ENCODE results near the gene XYLT1. TPM values are rescaled to one million over a fixed set of nuclear protein-coding genes. Genes with fewer than 3 reads are reported as not detected.

XYLT1 gene
- total RNA-seq, 1 experiment from 2014 or later: 14.5 TPM

GRCh38 chr16:17357307-17358062, 113.3 kb downstream of the XYLT1 start:
- Histone ChIP-seq H3K23ac (ENCODE audit: insufficient read length, low read depth, low read length) (no peak overlapping the region), H3K56ac (ENCODE audit: insufficient read length, low read depth, low read length) (no peak overlapping the region), H3K27me3 (ENCODE audit: insufficient read depth, low read length) (no peaks in the 10 kb centered on the region), H3K9me3 (ENCODE audit: control insufficient read depth, low read depth, low read length) (no peaks in the 10 kb centered on the region), H4K91ac (ENCODE audit: insufficient read length, low read depth, low read length) (no peak overlapping the region), H2BK15ac (ENCODE audit: low read depth, low read length) (no peak overlapping the region), H2BK12ac (ENCODE audit: insufficient read length, low read depth, low read length) (no peak overlapping the region), H2BK120ac (ENCODE audit: low read depth, low read length, poor library complexity, severe bottlenecking) (no peak overlapping the region), H3K18ac (ENCODE audit: insufficient read length, low read depth, low read length) (no peak overlapping the region), H3K14ac (ENCODE audit: insufficient read depth, low read length) (no peak overlapping the region; the same call in 1 of the 2 replicates), H3K4ac (ENCODE audit: low read depth, low read length) (no peak overlapping the region), H3K23me2 (ENCODE audit: insufficient read length, low read depth, low read length, poor library complexity, severe bottlenecking) (no peaks in the 10 kb centered on the region), H3K27ac (ENCODE audit: insufficient read length, low read depth, low read length) (no peak overlapping the region), H4K20me1 (ENCODE audit: control insufficient read depth, insufficient read depth, insufficient read length) (no peaks in the 10 kb centered on the region), H2BK20ac (ENCODE audit: low read depth, low read length, poor library complexity, severe bottlenecking) (no peak overlapping the region), H4K8ac (replicated peaks; ENCODE audit: insufficient read length, low read depth, low read length) (no peak overlapping the region), H3K79me1 (ENCODE audit: insufficient read depth, low read depth, low read length, poor library complexity, severe bottlenecking) (no peaks in the 10 kb centered on the region), H3T11ph (ENCODE audit: low read length) (no peak overlapping the region), H2AK5ac (ENCODE audit: insufficient read length, low read length) (no peak overlapping the region), H4K5ac (ENCODE audit: insufficient read length, low read depth, low read length) (no peak overlapping the region), H3K4me2 (ENCODE audit: insufficient read depth, insufficient read length, low read length) (no peak overlapping the region), H2AFZ (ENCODE audit: low read length) (no peak overlapping the region), H2BK5ac (ENCODE audit: insufficient read length, low read length) (no peak overlapping the region), H3K79me2 (ENCODE audit: insufficient read depth, low read length) (no peaks in the 10 kb centered on the region), H3K4me1 (ENCODE audit: insufficient read depth, low read length) (peaks cover 3% of the 10 kb centered on the region; the same call in 1 of the 2 replicates), H3K9ac (ENCODE audit: extremely low read depth, insufficient read length, low read length) (no peak overlapping the region)
- Mint-ChIP-seq H3K9me3 (no peaks in the 10 kb centered on the region), H3K4me3 (no peak overlapping the region), H3K4me1 (peaks cover 17 to 38% of the 10 kb centered on the region in 2 experiments), H3K36me3 (ENCODE audit: insufficient read depth in 1 of 3, low read depth in 3 of 3) (peaks cover 0 to 1% (median 0%) of the 10 kb centered on the region in 3 experiments; a peak in 2 of 7 replicates), H3K27ac (0 out of 7 replicates have a peak overlapping the region, but pooled peaks of 1 of the 3 experiments have one; percentile 72), H3K27me3 (ENCODE audit: low read depth) (no peaks in the 10 kb centered on the region)
- DNase-seq: no peak
- TF ChIP-seq, protein P1, sequence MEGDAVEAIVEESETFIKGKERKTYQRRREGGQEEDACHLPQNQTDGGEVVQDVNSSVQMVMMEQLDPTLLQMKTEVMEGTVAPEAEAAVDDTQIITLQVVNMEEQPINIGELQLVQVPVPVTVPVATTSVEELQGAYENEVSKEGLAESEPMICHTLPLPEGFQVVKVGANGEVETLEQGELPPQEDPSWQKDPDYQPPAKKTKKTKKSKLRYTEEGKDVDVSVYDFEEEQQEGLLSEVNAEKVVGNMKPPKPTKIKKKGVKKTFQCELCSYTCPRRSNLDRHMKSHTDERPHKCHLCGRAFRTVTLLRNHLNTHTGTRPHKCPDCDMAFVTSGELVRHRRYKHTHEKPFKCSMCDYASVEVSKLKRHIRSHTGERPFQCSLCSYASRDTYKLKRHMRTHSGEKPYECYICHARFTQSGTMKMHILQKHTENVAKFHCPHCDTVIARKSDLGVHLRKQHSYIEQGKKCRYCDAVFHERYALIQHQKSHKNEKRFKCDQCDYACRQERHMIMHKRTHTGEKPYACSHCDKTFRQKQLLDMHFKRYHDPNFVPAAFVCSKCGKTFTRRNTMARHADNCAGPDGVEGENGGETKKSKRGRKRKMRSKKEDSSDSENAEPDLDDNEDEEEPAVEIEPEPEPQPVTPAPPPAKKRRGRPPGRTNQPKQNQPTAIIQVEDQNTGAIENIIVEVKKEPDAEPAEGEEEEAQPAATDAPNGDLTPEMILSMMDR (conservative IDR thresholded peaks at IDR 0.05): no peak
- no CpG with 5 or more reads among the region's 13 CpGs for WGBS (ENCODE audit: extremely low coverage, insufficient read length, low lambda C conversion rate)

Measured in H9 (cell line).